NCI-H1048 (cell line): ENCODE results near the gene TGFBRAP1.
"Not testable (repeated sequence)": the region's sequence is repeated elsewhere in the genome, so short reads cannot be mapped to it uniquely, and the experiment has no call there.

Source experiments
- DNase-seq: peaks from one replicate; lab custom pipeline; 2025; lab: John Stamatoyannopoulos, UW

TGFBRAP1 gene

GRCh38 chr2:105274046-105274445 is 55.5 kb downstream of the TGFBRAP1 start:
- DNase-seq = no peak

DNA sequence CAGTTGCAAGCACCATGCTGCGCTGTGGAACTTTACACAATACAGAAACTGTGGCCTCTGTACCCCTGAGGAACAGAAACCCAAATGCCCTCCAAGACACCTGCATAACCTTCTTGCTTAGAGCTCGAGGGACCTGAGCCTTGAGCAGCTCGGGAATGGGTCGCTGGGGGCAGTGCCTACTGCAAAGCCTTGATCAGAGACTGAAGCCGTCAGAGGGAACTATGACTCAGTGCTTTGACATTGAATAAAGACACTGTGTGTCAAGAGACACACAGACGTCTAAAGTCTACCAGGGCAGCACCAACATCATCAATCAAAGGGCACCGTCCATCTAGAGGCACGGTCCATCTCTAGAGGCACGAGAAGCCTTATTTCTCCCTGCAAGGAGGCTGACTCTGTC is 57.4 kb downstream of the TGFBRAP1 start:
- DNase-seq = no peak

DNA sequence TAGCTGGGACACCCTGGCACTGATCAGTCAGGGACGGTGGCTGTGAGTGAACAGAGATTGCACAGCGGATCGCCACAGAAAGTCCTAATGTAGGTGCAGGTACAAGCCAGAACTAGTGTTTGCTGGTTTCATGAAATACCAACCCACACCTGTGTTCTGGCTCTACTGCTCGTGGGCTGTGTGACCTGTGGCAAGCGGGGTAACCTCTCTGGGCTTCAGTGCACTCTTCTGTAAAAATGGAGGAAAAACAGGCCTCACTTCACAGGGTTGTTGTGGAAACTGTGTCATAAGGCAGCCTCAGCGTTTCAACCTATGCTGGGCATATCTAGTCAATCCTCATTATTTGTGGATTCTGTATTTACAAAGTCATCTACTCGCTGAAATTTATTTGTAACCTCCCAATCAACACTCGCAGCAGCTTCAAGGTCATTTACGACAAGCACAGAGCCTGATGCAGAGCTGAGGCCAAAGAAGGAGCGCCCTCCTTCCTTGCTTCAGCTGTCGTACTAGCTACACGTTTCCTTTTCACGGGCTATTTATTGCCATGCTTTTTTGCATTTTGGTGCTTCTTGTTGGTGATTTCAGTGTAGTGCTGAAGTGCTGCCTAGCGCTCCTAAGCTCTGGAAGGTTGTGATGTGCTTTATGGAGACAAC is 58.0 kb downstream of the TGFBRAP1 start:
- DNase-seq = no peak

- DNase-seq = no peak
Measured at GRCh38 chr2:105269426-105269825, 60.1 kb downstream of the TGFBRAP1 start.

DNA sequence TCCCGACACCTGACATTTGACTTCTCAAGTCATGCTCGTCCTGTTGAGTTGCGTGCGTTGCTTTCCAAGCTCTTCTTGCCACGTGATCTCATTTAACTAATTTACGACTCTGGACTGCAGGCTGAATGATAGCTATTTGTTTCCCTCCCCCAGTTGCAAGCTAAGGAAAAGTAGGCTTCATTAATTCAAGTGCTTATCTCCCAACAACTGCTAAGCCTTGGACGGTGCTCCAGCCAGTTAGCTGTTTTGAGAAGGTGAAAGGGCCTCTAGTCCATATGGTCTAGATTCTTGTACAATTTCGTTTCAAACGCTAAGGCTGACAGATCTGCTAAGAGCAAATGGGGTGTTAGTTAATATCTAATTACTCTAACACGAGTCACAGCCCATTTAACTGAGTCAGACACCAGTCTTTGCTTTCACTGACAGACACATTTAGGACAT is 66.9 kb downstream of the TGFBRAP1 start:
- DNase-seq = no peak

- no peak for DNase-seq
Measured at GRCh38 chr2:105261061-105261460, 68.5 kb downstream of the TGFBRAP1 start.

- no peak for DNase-seq
Measured at GRCh38 chr2:105258835-105259350, 70.6 kb downstream of the TGFBRAP1 start.

GRCh38 chr2:105257981-105258380 is 71.6 kb downstream of the TGFBRAP1 start:
- no peak for DNase-seq

- no peak for DNase-seq
Measured at GRCh38 chr2:105256431-105257047, 73.0 kb downstream of the TGFBRAP1 start.

DNA sequence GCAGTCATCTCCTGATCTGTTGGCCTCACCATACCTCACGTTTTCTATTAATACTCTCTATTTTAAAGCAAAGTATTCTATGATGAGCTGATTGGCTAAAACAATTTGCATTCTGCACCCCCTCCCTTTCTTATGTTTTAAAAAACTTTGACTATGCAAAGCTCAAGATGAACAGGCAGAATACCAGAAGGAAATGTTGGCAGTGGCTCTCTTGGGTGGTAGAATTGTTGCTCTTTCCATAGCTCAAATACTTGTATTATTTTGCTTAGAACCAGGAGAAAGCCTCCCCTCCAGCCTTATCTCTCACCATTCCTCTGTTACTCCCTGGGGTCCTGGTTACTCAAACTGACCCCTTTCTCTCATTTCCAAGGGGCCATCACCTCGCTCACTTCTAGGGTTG is 73.6 kb downstream of the TGFBRAP1 start:
- DNase-seq = no peak

- DNase-seq = no peak
Measured at GRCh38 chr2:105254531-105255210, 74.9 kb downstream of the TGFBRAP1 start.

GRCh38 chr2:105252271-105252670 is 77.3 kb downstream of the TGFBRAP1 start:
- DNase-seq = no peak

GRCh38 chr2:105251016-105251648 is 78.4 kb downstream of the TGFBRAP1 start:
- DNase-seq = not testable (repeated sequence)

GRCh38 chr2:105249891-105250290 is 79.6 kb downstream of the TGFBRAP1 start:
- DNase-seq = no peak

- no peak for DNase-seq
Measured at GRCh38 chr2:105249181-105249580, 80.4 kb downstream of the TGFBRAP1 start.

- no peak for DNase-seq
Measured at GRCh38 chr2:105248316-105249070, 81.0 kb downstream of the TGFBRAP1 start.

GRCh38 chr2:105244451-105244850 is 85.1 kb downstream of the TGFBRAP1 start:
- no peak for DNase-seq

DNA sequence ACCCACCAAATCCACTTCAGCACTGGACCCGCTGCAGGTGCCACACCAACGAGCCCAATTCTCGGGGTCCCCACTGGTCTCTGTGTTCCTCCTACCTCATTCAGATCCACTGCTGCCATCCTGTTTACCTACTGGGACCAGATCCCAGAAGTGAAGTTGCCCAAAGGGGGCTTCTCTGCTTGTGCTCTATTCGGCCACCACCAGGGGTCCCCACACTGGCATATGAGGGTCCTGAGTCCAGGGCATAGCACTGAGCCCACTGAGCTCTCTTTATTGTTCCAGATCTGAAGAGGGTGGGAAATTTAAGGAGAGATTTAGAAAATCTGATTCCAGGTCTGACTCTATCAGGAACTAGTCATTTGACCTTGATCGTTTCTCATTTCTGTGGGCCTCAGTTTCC is 85.6 kb downstream of the TGFBRAP1 start:
- no peak for DNase-seq

GRCh38 chr2:105242286-105242993 is 87.1 kb downstream of the TGFBRAP1 start:
- no peak for DNase-seq

- no peak for DNase-seq
Measured at GRCh38 chr2:105241443-105241842, 88.1 kb downstream of the TGFBRAP1 start, which contains the start of gene GPR45. Gene GPR45, plus strand, starts transcription at chr2:105241743. Its CDS starts 116 bp downstream, at chr2:105241859.

- DNase-seq = no peak
Measured at GRCh38 chr2:105239924-105240323, 89.6 kb downstream of the TGFBRAP1 start.
